Measurements from ENCODE around the gene KATNBL1.

KATNBL1 gene

GRCh38 chr15:34209421-34210282 lies at the start of gene KATNBL1:
Gene KATNBL1 (minus strand): TSS chr15:34210096. CDS start chr15:34163676, 46,420 bp downstream.
- TF ChIP-seq POU6F1 (CRISPR knock-in tag; IDR thresholded peaks at IDR 0.05; ENCODE audit: borderline replicate concordance, low read depth) = no peak
- no peak for TF ChIP-seq RARB (CRISPR knock-in tag; IDR thresholded peaks at IDR 0.05)
- TF ChIP-seq PATZ1 (CRISPR knock-in tag; IDR thresholded peaks at IDR 0.05; ENCODE audit: borderline replicate concordance) = no peak
- TF ChIP-seq ZNF8 (CRISPR knock-in tag; IDR thresholded peaks at IDR 0.05) = no peak
- no peak for TF ChIP-seq ZNF70 (CRISPR knock-in tag; IDR thresholded peaks at IDR 0.05)
- TF ChIP-seq GLIS3 (CRISPR knock-in tag; IDR thresholded peaks at IDR 0.05) = no peak
- no peak for TF ChIP-seq ZNF565 (CRISPR knock-in tag; conservative IDR thresholded peaks at IDR 0.05; ENCODE audit: low read depth)
- no peak for TF ChIP-seq ZFP30 (CRISPR knock-in tag; IDR thresholded peaks at IDR 0.05)

GRCh38 chr15:34259566-34259965 lies 49.7 kb upstream of the KATNBL1 start:
- no peak for ATAC-seq
- TF ChIP-seq ARNTL (CRISPR knock-in tag; IDR thresholded peaks at IDR 0.05; ENCODE audit: borderline replicate concordance, low read depth) = no peak
- no peak for TF ChIP-seq RARB (CRISPR knock-in tag; IDR thresholded peaks at IDR 0.05)
- TF ChIP-seq TOX (CRISPR knock-in tag; IDR thresholded peaks at IDR 0.05; ENCODE audit: borderline replicate concordance) = no peak
- no peak for TF ChIP-seq PATZ1 (CRISPR knock-in tag; IDR thresholded peaks at IDR 0.05; ENCODE audit: borderline replicate concordance)
- TF ChIP-seq BACH2 (CRISPR knock-in tag; IDR thresholded peaks at IDR 0.05; ENCODE audit: borderline replicate concordance) = no peak
- TF ChIP-seq SNAI2 (CRISPR knock-in tag; IDR thresholded peaks at IDR 0.05) = no peak
- TF ChIP-seq ESRRG (CRISPR knock-in tag; IDR thresholded peaks at IDR 0.05) = no peak
- no peak for TF ChIP-seq POU6F1 (CRISPR knock-in tag; IDR thresholded peaks at IDR 0.05; ENCODE audit: borderline replicate concordance, low read depth)
- TF ChIP-seq TCF4 (CRISPR knock-in tag; IDR thresholded peaks at IDR 0.05; ENCODE audit: borderline replicate concordance) = no peak
- no peak for TF ChIP-seq PPARA (CRISPR knock-in tag; IDR thresholded peaks at IDR 0.05; ENCODE audit: borderline replicate concordance)
- no peak for TF ChIP-seq OSR1 (CRISPR knock-in tag; IDR thresholded peaks at IDR 0.05)
- no peak for TF ChIP-seq ISL1 (CRISPR knock-in tag; IDR thresholded peaks at IDR 0.05)
- no peak for TF ChIP-seq CREB5 (CRISPR knock-in tag; IDR thresholded peaks at IDR 0.05; ENCODE audit: low read depth)
- no peak for TF ChIP-seq CSDC2 (CRISPR knock-in tag; IDR thresholded peaks at IDR 0.05)
- TF ChIP-seq ZFP3 (CRISPR knock-in tag; IDR thresholded peaks at IDR 0.05) = no peak
- no peak for TF ChIP-seq ZNF8 (CRISPR knock-in tag; IDR thresholded peaks at IDR 0.05)
- no peak for TF ChIP-seq TSHZ2 (CRISPR knock-in tag; IDR thresholded peaks at IDR 0.05)
- TF ChIP-seq ZNF70 (CRISPR knock-in tag; IDR thresholded peaks at IDR 0.05) = no peak
- TF ChIP-seq ZC3H10 (CRISPR knock-in tag; IDR thresholded peaks at IDR 0.05) = no peak

More at GRCh38 chr15:34209421-34210282, at the start of gene KATNBL1:
- ATAC-seq = peak; percentile 98
